CD1c-positive myeloid dendritic cell (primary cell): ENCODE data around the gene SEMA7A.
A peak's percentile ranks its signal among the peaks of the same experiment; 100 is the strongest.
"Not testable (repeated sequence)": the region's sequence is repeated elsewhere in the genome, so short reads cannot be mapped to it uniquely, and the experiment has no call there.

Experiments
- DNase-seq: peaks from one replicate; pipeline ENCODE4 v3.0.0-alpha.2; 2016; ENCODE audit errors: extremely low spot score

Gene SEMA7A

GRCh38 chr15:74373056-74373650 is 60.6 kb downstream of the SEMA7A start:
- DNase-seq, result no peak

GRCh38 chr15:74370471-74370870 is 63.3 kb downstream of the SEMA7A start:
- no peak for DNase-seq

- DNase-seq, result no peak
Observed at GRCh38 chr15:74369756-74370155, 64.0 kb downstream of the SEMA7A start.

- DNase-seq, result no peak
Observed at GRCh38 chr15:74369084-74369745, 64.5 kb downstream of the SEMA7A start.

GRCh38 chr15:74368121-74368520 is 65.6 kb downstream of the SEMA7A start:
- no peak for DNase-seq

- no peak for DNase-seq
Observed at GRCh38 chr15:74367296-74367854, 66.4 kb downstream of the SEMA7A start, which contains the start of gene CYP11A1. CYP11A1 (minus strand) TSS chr15:74367646; CDS start chr15:74367585, 61 bp downstream.

GRCh38 chr15:74365598-74366445 is 67.9 kb downstream of the SEMA7A start:
- DNase-seq, result peak; percentile 18

- DNase-seq, result no peak
Observed at GRCh38 chr15:74364936-74365597, 68.7 kb downstream of the SEMA7A start.

GRCh38 chr15:74362482-74362881 is 71.3 kb downstream of the SEMA7A start:
- no peak for DNase-seq

GRCh38 chr15:74360855-74361254 is 72.9 kb downstream of the SEMA7A start:
- not testable (repeated sequence) for DNase-seq

- DNase-seq, result not testable (repeated sequence)
Observed at GRCh38 chr15:74359376-74359775, 74.4 kb downstream of the SEMA7A start.
